K562 (cell line): ENCODE measurements around the gene HKDC1. TPM values are rescaled to one million over a fixed set of nuclear protein-coding genes. Genes with fewer than 3 reads are reported as not detected.

ENCODE experiments used
- ARID2 ChIP-seq: fragments of 450-650 bp; IDR thresholded peaks from 2 replicates; pipeline ENCODE4 v1.6.1; 2017; ENCODE audit warnings: antibody characterized with exemption, mild to moderate bottlenecking
- CSDE1 ChIP-seq, 2 experiments: fragments of 450-650 bp; IDR thresholded peaks; 2 replicates each; pipeline ENCODE4 v1.6.1; 2016; ENCODE audit warnings: mild to moderate bottlenecking in 1 of 2
- FOXJ3 ChIP-seq: sonication (generic); formaldehyde crosslinking; IDR thresholded peaks from 2 replicates; pipeline ENCODE4 v1.4.0; 2020; ENCODE audit warnings: mild to moderate bottlenecking, missing genetic modification reagents
- GABPB1 ChIP-seq: sonication (generic); formaldehyde crosslinking; IDR thresholded peaks from 2 replicates; pipeline ENCODE4 v1.8.0; 2022; ENCODE audit warnings: mild to moderate bottlenecking, missing genetic modification reagents
- HNRNPL ChIP-seq: fragments of 200-400 bp; formaldehyde crosslinking; IDR thresholded peaks from 2 replicates; pipeline ENCODE4 v1.6.1; 2017; ENCODE audit warnings: low read depth, mild to moderate bottlenecking, low read length
- MAX ChIP-seq: sonication (generic); formaldehyde crosslinking; IDR thresholded peaks from 2 replicates; pipeline ENCODE4 v1.9.0; 2022; ENCODE audit warnings: mild to moderate bottlenecking, missing genetic modification reagents
- PATZ1 ChIP-seq: fragments of 250-450 bp; sonication (Bioruptor Pico); IDR thresholded peaks from 2 replicates; pipeline ENCODE4 v1.5.0; 2020; ENCODE audit warnings: mild to moderate bottlenecking, borderline replicate concordance
- SIX5 ChIP-seq, 2 experiments: IDR thresholded peaks; 2 replicates each; pipeline ENCODE4 v1.6.1; 2011; ENCODE audit warnings: low read length in 2 of 2, borderline replicate concordance in 1 of 2, low read depth in 1 of 2, mild to moderate bottlenecking in 1 of 2, moderate library complexity in 1 of 2; ENCODE audit not compliant: insufficient read depth in 1 of 2
- ZBTB40 ChIP-seq, 2 experiments: fragments of 450-650 bp in 1 of 2; sonication (generic) in 1 of 2; formaldehyde crosslinking in 1 of 2; IDR thresholded peaks; 2 replicates each; pipeline versions ENCODE4 v1.7.1 to v1.9.0; 2016 to 2022; ENCODE audit warnings: inconsistent platforms in 1 of 2, mild to moderate bottlenecking in 1 of 2, missing genetic modification reagents in 1 of 2
- ZBTB9 ChIP-seq: fragments of 450-650 bp; formaldehyde crosslinking; IDR thresholded peaks from 2 replicates; pipeline ENCODE4 v1.4.0; 2020; ENCODE audit warnings: mild to moderate bottlenecking, moderate library complexity
- ZNF174 ChIP-seq: fragments of 250-450 bp; sonication (Bioruptor Pico); IDR thresholded peaks from 2 replicates; pipeline ENCODE4 v1.4.0; 2020; ENCODE audit warnings: mild to moderate bottlenecking
- polyA plus RNA-seq, 8 experiments: library from polyadenylated mRNA; depleted of rRNA in 4 of 8; stranded (reverse) in 5 of 8; unstranded in 3 of 8; fragments of >200 nt; fragmentation: Nextera tagmentation in 2 of 8; fragmentation: Illumina TruSeq in 1 of 8; extraction: Ambion mirVana in 2 of 8; extraction: Trizol in 1 of 8; gene quantifications; 2 replicates each; pipeline versions ENCODE4 v1.2.1 to v1.2.3, GENCODE V29; 2011 to 2014; ENCODE audit warnings: inconsistent platforms in 1 of 8, missing spikeins in 1 of 8
- total RNA-seq, 7 experiments: library from RNA; depleted of rRNA in 6 of 7; stranded (reverse); fragments of >200 nt in 6 of 7; fragmentation: Illumina TruSeq in 2 of 7; extraction: Trizol in 2 of 7; gene quantifications; 2 replicates each; pipeline versions ENCODE4 v1.2.1 to v1.2.3, GENCODE V29; 2011 to 2021; ENCODE audit warnings: low replicate concordance in 1 of 7

Gene HKDC1
- total and polyA plus RNA-seq, 9 of the 15 experiments (the other 6 are each of a cell fraction or from before 2014, with no cell fraction given): 0.04 to 0.22 (median 0.11) TPM; not detected in 5

GRCh38 chr10:69179743-69180524 lies 40.2 kb upstream of the HKDC1 start, which contains the start of gene SUPV3L1 (continued):
- TF ChIP-seq GABPB1 (CRISPR knock-in tag) (peak; percentile 61), ZBTB9 (CRISPR knock-in tag) (0 out of 2 replicates have a peak, but pooled peaks have one; percentile 64), FOXJ3 (no peak), HNRNPL (no peak), ARID2 (no peak), SIX5 (IDR thresholded peaks at IDR 0.05; ENCODE audit: borderline replicate concordance in 1 of 2, insufficient read depth in 1 of 2, low read depth in 1 of 2, low read length in 2 of 2) (peak; percentile 50 to 60; a peak in 3 of 4 replicates), PATZ1 (CRISPR knock-in tag) (peak; percentile 31; the same call in 1 of the 2 replicates), MAX (CRISPR knock-in tag) (peak; percentile 100), ZNF174 (CRISPR knock-in tag) (no peak), ZBTB40 (IDR thresholded peaks at IDR 0.05) (no peak), ZBTB40 (CRISPR knock-in tag; IDR thresholded peaks at IDR 0.05) (no peak), CSDE1 (IDR thresholded peaks at IDR 0.05) (peak in 1 of 2 experiments; percentile 75; a peak in 2 of 4 replicates)
